ENCODE measurements around the gene HOXA6.

The HOXA6 gene

DNA sequence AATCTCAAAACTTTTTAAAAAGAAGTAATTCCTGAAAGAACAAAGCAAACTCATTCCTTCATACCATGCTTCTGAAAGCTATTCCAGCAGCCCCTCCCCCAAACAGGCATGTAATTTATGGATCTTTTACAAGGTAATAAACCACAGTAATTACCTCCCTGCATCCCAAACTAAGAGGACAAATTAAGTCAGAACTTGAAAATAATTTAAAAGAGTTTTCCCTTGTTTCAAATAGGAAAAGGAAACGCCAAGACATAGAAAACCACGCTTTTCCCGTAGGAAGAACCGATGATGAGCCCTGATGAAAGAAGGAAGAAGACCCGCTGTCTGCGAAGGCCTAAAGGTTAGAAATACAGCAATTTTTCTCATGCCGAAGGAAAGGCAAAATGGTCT lies 25.9 kb downstream of the HOXA6 start:
- no peak for DNase-seq

DNA sequence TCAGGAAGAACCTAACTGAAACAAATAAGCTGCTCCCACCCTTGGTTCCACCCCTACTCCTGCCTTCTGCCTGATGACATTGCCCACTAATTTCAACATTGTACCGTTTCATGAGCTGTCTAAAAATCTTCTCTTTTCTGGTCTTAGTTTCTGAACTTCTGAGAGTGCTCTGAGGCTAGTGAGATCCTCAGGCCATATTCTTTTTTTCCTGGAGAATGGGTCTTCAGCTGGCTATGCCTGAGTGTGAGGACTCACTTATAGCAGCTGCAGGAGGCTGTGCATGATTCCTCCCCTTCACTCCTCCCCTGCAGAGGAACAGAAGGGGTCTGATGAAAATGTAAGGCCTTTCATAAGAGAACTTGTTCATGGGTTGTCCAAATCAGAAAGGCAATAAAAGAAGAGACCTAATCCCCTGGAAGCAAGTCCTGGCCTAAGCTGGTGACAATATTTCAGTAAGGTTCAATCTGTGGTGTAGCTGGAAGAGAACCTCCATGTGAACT lies 28.1 kb downstream of the HOXA6 start:
- DNase-seq, result no peak

DNA sequence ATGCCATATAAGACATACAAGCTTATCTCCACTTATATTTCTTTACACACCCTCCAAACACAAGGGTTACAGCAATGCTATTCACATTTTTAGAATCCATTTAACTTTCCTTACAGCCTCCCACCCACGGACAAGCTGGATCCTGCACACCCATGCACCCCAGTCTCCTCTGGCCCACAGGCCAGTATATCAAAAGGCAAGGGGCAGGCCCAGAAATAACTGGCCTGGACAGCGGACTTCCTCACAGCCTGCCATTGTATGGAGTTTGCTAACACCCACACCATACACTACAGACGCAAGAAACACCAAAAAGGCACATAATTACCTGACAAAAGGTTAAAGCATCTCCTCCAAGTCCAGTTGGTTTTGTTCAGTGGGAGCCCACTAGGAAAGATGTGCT lies 29.0 kb downstream of the HOXA6 start:
- DNase-seq, result no peak

- no peak for DNase-seq
Measured at GRCh38 chr7:27117887-27118491, 29.6 kb downstream of the HOXA6 start.

DNA sequence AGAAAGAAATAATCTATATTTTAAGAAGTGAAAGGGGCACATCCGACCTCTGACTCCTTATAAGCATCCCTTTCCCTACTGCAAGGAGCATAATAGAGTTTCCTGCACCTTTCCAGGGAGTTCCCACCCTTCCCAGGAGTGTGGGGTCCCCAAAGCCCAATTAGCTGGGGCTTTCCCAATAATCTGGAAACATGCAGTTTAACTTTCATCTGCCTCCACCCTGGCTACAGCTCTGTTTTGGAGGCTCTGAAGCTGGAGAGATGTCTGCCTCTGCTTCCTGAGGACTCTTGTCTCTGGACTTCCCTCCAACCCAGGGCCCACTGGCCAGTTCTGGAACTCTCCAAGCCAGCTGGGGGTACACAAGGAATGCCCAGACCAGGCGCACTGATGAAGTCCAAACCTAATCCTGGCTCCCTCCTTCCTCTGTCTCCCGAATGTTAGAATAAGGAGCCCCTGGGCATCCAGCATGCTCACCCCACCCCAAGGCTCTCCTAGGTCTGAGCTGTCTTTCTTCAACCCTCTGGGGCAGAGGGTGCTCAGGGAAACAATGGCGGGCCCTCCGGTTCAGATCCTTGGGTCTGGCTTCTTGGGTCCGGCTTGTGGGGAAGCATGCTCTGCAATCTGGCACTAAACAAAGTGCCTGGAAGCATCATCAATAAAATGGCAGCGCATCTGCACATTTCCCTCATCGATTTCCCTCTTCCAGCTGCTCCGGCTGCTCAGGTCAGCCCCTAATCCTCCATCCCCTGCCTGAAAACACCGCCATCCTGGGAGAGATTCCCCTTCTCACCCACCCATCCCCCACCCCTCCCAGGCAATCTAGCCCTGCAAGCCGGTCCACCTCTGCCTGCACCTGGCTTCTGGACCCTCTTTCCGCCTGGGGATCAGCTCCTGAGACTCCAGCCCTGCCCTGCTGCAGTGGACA lies 30.4 kb downstream of the HOXA6 start:
- DNase-seq, result no peak

- DNase-seq, result no peak
Measured at GRCh38 chr7:27116031-27116961, 31.3 kb downstream of the HOXA6 start.

DNA sequence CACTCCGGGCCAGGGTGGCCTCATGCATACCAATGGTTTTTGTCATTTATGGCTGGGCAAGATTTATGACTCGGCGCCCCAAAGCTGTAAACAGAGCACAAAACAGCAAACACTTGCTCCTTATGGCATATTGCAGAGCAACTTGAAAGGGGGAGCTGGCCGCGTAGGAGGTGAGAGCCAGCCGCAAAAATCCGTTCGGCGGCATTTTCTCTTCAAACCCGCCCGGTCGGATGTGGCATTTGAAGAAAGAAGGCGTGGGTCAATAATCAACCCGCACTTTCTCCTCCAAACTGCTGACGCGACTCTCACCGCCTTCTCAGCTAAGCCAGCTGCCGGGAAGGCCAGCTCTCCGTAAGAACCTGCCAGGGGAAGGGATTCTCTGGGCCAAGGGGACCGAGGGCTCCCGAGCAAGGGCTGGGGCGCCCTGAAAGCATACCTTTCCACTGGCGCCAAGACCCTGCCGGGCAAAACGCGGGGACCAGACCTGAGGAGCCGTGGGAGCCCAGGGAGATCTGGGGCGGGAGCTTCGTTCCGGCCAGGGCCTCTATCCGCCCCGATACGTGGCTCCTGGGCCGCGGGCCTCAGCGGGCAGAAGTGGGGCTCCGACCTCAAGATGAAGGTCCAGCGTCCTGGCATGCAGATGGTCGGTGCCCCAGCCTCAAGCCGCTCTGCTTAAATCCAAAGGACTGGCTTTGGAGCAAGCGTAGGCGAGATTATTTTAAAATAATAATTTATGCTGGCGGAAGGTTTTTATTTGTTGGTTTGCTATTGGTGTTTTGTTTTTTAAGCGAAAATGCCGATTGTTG lies 32.1 kb downstream of the HOXA6 start:
- DNase-seq, result no peak

- DNase-seq, result no peak
Measured at GRCh38 chr7:27114881-27115220, 32.7 kb downstream of the HOXA6 start.

GRCh38 chr7:27113991-27114769 lies 33.4 kb downstream of the HOXA6 start:
- DNase-seq, result no peak

- no peak for DNase-seq
Measured at GRCh38 chr7:27112955-27113949, 34.3 kb downstream of the HOXA6 start.

DNA sequence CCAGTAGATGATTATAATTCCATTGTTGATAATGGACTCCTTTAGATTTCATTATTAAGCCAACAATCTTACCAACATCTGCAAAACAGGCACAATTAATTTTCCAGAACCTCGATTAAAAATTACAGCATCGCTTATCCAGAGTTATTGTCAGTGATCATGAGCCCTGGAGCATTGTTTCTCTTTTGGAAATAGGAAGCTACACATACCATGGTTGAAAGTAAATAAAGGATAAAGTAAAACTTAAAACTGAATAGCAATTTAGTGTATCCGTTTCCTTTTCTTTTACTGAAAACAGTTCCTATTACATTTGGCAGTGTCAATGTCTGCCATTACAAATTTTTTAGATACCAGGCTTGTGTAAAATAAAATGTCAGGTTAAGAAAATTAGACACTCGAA lies 35.2 kb downstream of the HOXA6 start:
- DNase-seq, result no peak

DNA sequence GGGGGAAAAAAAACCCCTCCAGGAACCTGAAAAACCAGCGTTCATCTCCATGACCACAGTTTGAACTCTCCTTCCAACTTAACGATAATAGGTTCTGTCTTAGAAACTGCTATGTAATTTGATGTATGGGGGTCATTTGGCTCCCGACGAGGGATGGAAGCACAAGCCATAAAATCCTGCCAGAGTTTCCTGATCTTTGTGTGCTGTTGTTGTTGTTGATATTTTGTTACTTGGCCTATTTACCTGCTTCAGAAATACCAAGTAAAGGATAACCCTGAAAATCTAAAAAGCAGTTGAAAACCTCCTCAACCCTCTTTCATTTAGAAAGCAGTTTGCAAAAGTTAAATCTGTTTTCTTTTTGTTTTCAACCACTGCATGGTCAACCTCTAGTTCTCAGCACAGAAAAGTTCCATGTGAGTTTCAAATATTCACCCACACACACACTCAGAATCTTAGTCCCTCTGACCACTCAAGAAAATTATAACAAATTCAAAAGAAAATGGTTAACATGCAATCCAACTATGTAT lies 35.8 kb downstream of the HOXA6 start:
- DNase-seq, result no peak

DNA sequence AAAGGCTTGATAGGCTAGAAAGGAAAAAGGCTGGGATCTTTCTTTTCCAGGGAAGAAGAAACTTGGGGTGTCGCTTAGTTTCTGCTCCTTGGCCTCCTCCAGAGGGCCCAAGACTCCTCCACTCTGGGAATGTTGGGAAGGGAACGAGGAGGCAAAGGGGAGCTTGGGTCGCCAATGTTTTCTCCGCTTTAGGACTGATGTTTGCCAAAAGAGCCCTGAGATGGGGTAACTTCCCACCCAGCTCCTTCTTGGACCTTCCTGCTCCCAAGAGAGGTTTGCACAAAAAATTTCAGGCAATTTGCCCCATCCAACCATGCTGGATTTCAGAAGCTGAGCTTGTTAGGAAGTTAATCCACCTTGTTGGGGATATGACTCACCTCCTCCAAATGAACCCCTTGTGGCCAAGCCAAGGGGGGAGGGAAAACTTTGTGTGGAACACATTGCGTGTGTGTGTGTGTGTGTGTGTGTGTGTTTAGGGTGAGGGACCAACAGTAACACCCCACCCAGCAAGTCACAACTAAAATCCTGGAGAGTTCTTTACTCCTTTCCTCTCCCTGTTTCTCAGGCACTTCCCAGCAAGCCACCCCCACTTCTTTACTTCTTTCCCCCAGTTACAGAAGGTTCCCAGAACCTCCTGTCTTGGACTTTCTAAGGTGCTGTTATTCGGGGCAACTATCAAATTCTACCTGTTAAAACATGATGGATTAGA lies 36.4 kb downstream of the HOXA6 start:
- no peak for DNase-seq

DNA sequence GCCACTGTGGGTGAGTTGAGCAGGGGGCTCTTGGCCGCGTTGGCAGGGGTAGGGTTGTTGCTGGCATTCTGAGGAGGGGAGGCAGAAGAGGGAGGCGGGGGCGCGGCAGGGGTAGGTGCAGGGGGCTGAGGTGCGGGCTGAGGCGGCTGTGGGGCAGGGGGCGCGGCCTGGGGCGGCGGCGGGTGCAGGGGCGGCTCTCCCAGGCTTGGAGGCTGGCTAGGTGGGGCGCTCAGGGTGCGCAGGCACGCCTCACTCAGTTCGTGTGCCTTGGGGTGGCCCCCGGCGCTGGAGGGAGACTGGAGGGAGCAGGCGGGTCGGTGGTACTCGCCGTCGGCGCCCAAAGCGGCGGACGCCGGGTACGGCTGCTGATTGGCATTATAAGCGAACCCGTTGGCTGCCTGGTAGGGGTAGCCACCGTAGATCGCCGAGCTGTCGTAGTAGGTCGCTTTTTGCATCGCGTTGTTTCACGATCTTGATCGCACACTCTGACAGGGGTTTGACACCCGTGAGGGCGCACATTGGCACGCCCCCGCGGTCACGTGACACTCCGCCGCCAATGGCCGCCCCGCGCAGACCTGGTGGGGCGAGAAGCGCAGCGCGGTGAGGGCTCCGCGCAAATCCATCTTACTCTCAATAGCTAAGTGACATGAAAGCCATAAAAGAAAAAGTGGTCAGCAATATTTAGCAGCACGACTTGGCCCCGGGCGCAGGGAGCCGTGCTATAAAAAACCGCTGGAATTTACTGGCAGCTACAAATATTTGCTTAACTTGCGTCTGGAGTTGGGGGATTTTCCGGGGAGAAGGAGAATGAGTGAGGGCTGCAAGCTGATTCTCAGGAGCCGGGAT lies 37.2 kb downstream of the HOXA6 start:
- no peak for DNase-seq

DNA sequence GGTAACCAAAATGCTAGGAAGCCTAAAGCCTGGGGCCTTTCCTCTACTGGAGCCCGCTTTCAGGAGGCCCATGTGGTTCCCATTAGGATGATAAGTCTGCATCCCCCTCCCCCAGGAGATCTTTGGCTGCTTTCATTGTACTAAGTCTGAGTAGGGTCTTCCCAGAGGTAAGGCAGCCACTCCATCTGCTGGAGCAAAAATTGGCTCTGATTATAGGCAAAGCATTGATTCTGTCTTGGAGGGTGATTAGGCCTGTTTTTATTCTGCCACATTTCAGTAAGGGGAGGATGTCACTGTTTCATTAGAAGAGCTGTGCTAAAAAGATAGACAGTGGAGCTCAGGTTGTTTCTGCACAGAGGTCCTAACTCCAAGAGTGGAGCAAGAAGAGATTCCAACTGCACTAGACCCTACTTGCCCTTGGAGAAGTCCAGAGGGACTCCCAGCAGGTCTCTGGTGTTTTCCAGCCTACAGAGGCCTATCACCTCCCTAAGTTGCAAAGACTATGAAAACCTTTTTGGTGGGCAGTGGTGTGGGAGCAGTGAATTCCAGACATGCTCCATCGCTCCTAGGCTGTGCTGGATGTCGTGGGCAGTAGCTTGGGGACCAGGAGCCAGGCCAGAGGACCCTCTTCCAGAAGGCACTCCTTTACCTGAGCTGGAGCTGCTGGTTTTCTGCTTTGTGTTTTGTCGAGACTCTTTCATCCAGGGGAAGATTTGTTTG lies 37.9 kb downstream of the HOXA6 start:
- no peak for DNase-seq

- no peak for DNase-seq
Measured at GRCh38 chr7:27108390-27109127, 39.0 kb downstream of the HOXA6 start.

Data from central memory CD4-positive, alpha-beta T cell (primary cell).